Glutamatergic neuron (in vitro differentiated cells): ENCODE data around the gene PPM1L. TPM values are rescaled to one million over a fixed set of nuclear protein-coding genes. Genes with fewer than 3 reads are reported as not detected.

ENCODE experiments used
- DNase-seq: peaks from one replicate; pipeline ENCODE4 v3.0.0; 2022
- H3K27ac Mint-ChIP-seq: one replicate; pipeline ENCODE4 v1.8.0; 2020; ENCODE audit warnings: mild to moderate bottlenecking, mixed read lengths, inconsistent platforms; ENCODE audit not compliant: unreplicated experiment
- H3K27me3 Mint-ChIP-seq: one replicate; pipeline ENCODE4 v1.8.0; 2020; ENCODE audit warnings: mild to moderate bottlenecking, moderate library complexity, mixed read lengths, inconsistent platforms; ENCODE audit not compliant: unreplicated experiment
- H3K36me3 Mint-ChIP-seq: one replicate; pipeline ENCODE4 v1.8.0; 2020; ENCODE audit warnings: mild to moderate bottlenecking, mixed read lengths, inconsistent platforms; ENCODE audit not compliant: unreplicated experiment
- H3K4me1 Mint-ChIP-seq: one replicate; pipeline ENCODE4 v1.8.0; 2020; ENCODE audit warnings: mild to moderate bottlenecking, low read depth, mixed read lengths, inconsistent platforms; ENCODE audit not compliant: unreplicated experiment
- H3K4me3 Mint-ChIP-seq: one replicate; pipeline ENCODE4 v1.8.0; 2020; ENCODE audit warnings: mild to moderate bottlenecking, mixed read lengths, inconsistent platforms; ENCODE audit not compliant: unreplicated experiment
- H3K9me3 Mint-ChIP-seq: one replicate; pipeline ENCODE4 v1.8.0; 2020; ENCODE audit warnings: mild to moderate bottlenecking, moderate library complexity, mixed read lengths, inconsistent platforms; ENCODE audit not compliant: unreplicated experiment
- total RNA-seq: library from RNA; stranded (reverse); fragmentation: NEBNext Ultra II Directional; extraction: Animal tissue kit (Norgen Biotek cat#: 25700); gene quantifications from one replicate; pipeline ENCODE4 v1.2.1, GENCODE V29; 2021; ENCODE audit not compliant: unreplicated experiment
- TF ChIP-seq, protein P1 (sequence below): fragments of 200-600 bp; sonication (generic); IDR thresholded peaks from one replicate; pipeline ENCODE4 v1.5.0; 2021; ENCODE audit not compliant: partially characterized antibody, unreplicated experiment

PPM1L gene
- total RNA-seq, 1 donor from 2014 or later = 81.4 TPM

DNA sequence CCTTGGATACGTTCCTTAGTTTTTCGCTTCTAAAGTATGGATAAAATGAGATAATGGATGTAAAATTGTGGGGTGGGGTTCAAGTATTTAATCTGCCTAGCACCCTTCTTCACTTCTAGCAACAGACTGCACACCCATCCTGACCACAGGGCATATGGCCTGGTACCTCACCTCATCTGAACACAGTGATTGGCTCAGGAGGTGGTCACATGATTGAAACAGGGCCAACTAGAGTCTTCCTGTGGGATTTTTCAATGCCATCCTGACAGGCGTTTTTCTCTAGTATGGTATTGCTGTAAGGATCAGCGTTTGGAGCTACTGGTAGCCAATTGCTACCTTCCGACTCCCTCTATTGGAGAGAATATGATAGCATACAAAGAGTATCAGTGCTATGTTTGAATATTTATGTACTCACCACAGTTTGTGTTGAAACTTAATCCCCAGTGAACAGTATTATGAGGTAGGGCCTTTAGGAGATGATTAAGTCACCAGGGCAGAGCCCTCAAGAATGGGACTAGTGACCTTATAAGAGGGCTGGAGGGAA, 172.2 kb downstream of the PPM1L start:
- TF ChIP-seq, protein P1, sequence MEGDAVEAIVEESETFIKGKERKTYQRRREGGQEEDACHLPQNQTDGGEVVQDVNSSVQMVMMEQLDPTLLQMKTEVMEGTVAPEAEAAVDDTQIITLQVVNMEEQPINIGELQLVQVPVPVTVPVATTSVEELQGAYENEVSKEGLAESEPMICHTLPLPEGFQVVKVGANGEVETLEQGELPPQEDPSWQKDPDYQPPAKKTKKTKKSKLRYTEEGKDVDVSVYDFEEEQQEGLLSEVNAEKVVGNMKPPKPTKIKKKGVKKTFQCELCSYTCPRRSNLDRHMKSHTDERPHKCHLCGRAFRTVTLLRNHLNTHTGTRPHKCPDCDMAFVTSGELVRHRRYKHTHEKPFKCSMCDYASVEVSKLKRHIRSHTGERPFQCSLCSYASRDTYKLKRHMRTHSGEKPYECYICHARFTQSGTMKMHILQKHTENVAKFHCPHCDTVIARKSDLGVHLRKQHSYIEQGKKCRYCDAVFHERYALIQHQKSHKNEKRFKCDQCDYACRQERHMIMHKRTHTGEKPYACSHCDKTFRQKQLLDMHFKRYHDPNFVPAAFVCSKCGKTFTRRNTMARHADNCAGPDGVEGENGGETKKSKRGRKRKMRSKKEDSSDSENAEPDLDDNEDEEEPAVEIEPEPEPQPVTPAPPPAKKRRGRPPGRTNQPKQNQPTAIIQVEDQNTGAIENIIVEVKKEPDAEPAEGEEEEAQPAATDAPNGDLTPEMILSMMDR = no peak
- Mint-ChIP-seq H3K4me1 (peaks cover 9% of the 10 kb centered on the region), H3K9me3 (no peaks in the 10 kb centered on the region), H3K36me3 (no peaks in the 10 kb centered on the region), H3K27me3 (no peaks in the 10 kb centered on the region), H3K27ac (peak overlapping the region; percentile 2), H3K4me3 (no peak overlapping the region)
- DNase-seq = no peak

DNA sequence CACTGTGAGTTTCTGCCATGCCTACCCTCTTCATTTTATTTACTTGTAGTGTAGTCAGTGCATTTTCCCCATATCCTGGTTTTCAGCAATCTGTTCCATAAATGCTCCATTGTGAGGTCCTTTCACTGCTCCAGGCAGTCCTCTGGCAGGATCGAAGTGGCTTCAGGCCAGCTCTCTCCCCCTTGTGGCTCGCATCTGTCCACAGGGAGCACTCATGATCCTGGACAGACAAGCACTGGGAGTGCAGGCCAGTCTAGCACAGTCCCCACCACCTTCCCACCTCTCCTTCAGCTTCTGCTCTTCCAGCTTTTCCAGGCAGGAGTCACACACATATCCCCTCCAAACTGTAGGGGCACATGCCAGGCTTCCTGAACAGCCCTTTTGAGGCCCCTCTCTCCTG, 173.6 kb downstream of the PPM1L start:
- H3K27me3 Mint-ChIP-seq = no peaks in the 10 kb centered on the region
- peaks cover 18% of the 10 kb centered on the region for H3K4me1 Mint-ChIP-seq
- H3K4me3 Mint-ChIP-seq = no peak overlapping the region
- no peaks in the 10 kb centered on the region for H3K36me3 Mint-ChIP-seq
- DNase-seq = peak; percentile 34
- H3K27ac Mint-ChIP-seq = no peak overlapping the region
- TF ChIP-seq, protein P1 = no peak
- no peaks in the 10 kb centered on the region for H3K9me3 Mint-ChIP-seq

DNA sequence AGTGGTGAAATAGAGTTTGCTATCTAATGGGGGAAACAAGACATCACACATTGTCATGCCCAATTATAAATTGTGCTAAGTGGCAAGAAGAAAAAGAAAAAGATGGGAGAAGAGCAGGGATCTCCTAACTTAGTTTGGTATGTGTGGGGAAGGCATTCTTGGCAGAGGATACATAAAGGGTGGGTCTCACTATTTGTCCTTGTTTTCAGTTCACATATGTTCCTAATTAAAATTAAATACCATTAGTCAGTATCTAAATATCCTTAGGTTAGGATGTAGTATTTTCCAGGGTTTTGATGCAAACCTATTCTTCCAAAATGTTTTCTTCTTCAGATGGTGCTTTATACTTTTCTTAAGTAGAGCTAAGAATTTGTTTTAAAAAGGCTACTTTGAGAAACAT, 175.4 kb downstream of the PPM1L start:
- H3K4me3 Mint-ChIP-seq = no peak overlapping the region
- DNase-seq = no peak
- H3K9me3 Mint-ChIP-seq = no peaks in the 10 kb centered on the region
- H3K27me3 Mint-ChIP-seq = no peaks in the 10 kb centered on the region
- TF ChIP-seq, protein P1 = no peak
- H3K36me3 Mint-ChIP-seq = no peaks in the 10 kb centered on the region
- no peak overlapping the region for H3K27ac Mint-ChIP-seq
- H3K4me1 Mint-ChIP-seq = peaks cover 18% of the 10 kb centered on the region

DNA sequence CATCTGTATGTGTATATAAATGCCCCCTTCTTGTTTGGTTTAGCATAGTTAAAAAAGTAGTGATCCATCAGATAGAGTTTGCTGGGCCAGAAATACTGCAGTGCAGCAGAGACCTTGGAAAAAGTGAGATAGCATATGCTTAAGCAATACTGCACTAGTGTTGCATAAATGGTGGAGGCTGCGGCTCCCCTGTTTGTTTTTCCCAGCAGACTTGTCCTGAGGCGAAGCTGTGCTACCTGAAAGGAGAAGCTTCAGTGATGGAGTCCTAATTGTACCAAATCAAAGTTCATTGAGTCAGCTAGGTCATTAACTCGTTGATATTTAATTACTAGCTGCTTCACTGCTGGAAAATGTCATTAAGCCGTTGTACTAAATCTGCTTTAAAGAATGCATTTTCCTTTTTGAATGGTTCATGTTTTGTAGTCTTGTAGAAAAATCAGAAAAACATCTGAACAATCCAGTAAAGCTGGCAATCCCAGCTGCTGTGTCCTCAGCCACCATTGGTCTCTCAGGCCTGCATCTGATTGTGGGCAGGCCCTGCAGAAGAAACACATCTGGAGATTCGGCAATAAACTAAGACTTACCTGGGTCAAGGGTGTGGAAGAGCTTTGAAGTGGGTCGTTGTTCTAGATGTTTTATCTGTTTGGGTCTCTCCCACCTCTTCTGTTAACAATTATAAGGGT, 179.5 kb downstream of the PPM1L start:
- Mint-ChIP-seq H3K36me3 (peaks cover 7% of the 10 kb centered on the region), H3K4me3 (no peak overlapping the region), H3K4me1 (peaks cover 8% of the 10 kb centered on the region), H3K27ac (no peak overlapping the region), H3K9me3 (peaks cover 4% of the 10 kb centered on the region), H3K27me3 (peaks cover 3% of the 10 kb centered on the region)
- TF ChIP-seq, protein P1 = no peak
- DNase-seq = no peak

DNA sequence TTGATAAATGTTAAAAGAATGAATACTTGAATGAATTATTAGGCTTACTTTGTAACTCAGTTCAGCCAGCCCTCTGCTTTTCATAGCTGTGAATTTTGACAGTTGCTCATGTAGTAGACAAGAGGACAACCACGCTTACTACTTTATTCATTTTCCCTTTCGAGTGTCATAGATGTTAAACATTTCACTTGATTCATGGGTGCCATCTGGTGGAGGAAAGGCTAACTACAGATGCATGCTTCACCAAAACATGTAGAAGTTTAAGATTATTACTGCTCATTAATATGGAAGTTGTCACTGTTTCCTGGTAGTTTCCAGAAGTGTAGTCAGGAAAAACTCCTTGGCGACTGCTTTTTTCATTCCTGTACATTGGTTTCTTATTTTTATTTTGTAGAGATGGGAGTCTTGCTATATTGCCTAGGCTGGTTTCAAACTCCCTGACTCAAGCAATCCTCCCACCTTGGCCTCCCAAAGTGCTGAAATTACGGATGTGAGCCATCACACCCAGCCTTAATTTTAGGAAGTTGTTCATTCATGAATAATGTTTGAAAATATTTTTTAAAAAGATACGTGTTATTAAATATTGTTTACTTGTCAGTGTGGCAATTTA, 186.0 kb downstream of the PPM1L start:
- no peaks in the 10 kb centered on the region for H3K4me1 Mint-ChIP-seq
- peaks cover 3% of the 10 kb centered on the region for H3K27me3 Mint-ChIP-seq
- TF ChIP-seq, protein P1 = peak; percentile 84
- peaks cover 6% of the 10 kb centered on the region for H3K9me3 Mint-ChIP-seq
- peaks cover 7% of the 10 kb centered on the region for H3K36me3 Mint-ChIP-seq
- DNase-seq = peak; percentile 71
- H3K4me3 Mint-ChIP-seq = no peak overlapping the region
- H3K27ac Mint-ChIP-seq = no peak overlapping the region
